Measurements from ENCODE around the gene TRAF7.

The TRAF7 gene

DNA sequence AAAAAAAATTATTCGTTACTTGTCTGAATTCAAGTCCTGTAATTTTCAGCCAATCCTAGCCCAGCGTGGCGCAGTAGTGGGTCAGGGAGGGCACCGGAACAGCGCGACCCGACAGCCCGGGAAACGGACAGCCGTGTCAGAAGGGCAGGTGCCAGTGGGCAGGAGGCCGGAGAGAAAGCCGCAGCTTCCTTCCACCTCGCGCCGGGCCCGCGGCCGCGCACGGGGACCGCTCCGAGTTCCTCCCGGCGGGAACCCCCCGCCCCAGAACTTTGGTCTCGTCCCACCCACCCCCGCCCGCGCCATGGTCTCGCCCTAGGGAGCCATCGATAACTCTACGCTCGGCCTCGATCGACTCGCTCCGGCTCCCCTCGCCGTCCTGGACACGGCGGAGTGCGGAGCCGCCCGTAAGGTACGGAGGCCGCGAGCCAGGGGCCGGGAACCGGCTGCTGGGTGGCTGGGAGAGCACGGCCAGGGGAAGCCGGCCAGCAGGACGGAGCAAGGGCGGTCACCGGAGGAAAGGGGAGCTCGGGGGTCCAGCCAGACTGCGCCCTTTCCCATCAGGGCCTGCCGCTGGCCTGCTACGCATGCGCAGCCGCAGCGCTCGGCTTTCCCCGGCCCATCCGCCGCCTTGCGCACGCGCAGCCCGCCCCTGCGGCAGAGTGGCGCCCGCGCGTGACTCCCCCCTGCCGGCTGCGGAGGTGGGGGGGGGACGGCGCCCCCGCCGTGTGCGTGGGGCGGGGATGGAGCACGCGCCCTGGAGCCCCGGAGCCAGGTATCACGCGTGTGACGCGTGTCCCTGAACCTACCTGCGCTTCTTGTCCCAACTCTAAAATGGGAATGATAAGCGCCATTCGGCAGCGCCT, 49.8 kb downstream of the TRAF7 start, which contains the start of gene MLST8:
Gene MLST8, plus strand, starts transcription at position 351 of the 863 bp plus-strand sequence. CDS start 632 bp downstream, outside the sequence.
- DNase-seq, result peak; percentile 69

DNA sequence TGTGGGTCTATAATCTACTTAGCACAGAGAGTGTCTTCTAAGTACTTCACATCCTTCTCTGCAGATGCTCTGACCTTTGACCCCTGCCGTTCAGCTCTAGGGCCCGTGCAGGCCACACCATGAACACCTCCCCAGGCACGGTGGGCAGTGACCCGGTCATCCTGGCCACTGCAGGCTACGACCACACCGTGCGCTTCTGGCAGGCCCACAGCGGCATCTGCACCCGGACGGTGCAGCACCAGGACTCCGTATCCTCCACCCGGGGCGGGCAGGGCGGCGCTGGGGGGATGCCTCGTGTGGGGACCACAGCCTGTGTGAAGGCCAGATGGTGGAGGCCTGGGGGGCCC, 50.4 kb downstream of the TRAF7 start:
- DNase-seq, result no peak

DNA sequence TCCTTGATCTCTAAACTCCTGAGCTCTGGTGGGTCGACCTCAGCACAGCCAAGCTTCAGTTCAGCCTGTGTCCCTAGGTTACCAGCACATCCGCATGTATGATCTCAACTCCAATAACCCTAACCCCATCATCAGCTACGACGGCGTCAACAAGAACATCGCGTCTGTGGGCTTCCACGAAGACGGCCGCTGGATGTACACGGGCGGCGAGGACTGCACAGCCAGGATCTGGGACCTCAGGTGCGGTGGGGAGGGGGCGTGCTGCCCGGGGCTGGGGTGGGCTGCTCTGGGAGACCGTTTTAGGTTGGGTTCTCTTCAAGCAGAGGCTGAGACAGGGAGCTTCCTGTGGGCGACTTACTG, 50.8 kb downstream of the TRAF7 start:
- no peak for DNase-seq

DNA sequence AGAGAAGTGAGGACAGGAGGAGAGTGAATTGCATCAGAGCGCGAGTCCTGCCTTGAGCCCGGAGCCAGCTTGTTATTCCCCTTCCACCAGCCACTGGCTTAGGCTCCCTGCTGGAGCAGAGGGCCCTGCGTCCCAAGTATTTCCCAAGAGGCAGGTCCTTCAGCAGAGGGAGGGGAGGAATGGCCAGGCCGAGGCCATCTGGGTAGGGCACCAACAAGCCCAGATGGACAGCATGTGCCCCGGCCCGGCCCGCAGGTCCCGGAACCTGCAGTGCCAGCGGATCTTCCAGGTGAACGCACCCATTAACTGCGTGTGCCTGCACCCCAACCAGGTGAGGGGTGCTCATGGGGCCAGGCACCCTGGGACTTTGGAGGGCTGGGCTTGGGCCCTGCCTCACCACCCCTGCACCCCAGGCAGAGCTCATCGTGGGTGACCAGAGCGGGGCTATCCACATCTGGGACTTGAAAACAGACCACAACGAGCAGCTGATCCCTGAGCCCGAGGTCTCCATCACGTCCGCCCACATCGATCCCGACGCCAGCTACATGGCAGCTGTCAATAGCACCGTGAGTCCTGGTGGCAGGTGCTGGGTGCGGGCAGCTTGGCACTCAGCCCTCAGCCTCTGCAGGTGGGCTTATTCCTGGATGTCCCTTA, 51.3 kb downstream of the TRAF7 start:
- no peak for DNase-seq

DNA sequence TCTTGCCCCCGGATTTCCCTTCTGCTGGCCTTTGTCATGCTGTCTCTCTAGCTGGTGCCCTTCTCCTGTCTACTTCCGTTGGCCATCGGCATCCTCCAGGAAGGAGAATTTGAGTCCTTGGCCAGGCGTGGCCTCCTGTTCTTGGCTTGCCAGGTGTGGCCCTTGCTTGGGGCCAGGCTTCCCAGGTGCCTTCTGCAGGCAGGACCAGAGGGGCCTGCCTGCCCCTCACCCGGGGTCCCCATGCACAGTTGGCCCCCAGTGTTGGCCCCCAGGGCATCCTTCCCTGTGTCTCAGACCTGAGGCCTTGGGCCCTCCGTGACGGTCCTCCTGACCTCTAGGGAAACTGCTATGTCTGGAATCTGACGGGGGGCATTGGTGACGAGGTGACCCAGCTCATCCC, 52.3 kb downstream of the TRAF7 start:
- DNase-seq, result no peak

DNA sequence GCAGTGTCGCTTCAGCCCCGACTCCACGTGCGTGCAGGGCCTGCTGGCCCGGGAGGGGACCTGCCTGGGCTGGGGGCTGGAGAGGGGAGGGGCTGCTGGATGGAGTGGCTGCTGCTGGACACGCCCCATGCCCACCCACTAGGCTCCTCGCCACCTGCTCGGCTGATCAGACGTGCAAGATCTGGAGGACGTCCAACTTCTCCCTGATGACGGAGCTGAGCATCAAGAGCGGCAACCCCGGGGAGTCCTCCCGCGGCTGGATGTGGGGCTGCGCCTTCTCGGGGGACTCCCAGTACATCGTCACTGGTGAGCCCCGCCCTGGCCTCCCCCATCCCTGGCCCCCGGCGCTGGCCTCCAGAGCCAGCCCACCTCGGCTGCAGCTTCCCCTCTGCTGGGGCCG, 52.7 kb downstream of the TRAF7 start:
- no peak for DNase-seq

DNA sequence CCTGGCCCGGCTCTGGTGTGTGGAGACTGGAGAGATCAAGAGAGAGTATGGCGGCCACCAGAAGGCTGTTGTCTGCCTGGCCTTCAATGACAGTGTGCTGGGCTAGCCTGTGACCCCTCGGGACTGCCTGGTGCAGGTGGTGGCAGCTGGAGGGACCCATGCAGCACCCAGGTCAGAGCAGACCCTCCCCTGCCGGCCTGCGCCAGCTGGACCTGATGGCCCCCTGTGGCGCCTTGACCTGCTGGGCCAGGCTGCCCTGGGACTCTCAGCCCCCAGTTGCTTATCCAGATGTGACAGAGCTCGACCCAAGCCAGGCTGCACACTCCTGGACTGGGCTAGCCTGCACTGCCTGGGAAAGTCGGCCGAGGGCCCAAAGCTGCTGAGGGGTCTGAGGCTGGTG, 53.2 kb downstream of the TRAF7 start:
- DNase-seq, result no peak

DNA sequence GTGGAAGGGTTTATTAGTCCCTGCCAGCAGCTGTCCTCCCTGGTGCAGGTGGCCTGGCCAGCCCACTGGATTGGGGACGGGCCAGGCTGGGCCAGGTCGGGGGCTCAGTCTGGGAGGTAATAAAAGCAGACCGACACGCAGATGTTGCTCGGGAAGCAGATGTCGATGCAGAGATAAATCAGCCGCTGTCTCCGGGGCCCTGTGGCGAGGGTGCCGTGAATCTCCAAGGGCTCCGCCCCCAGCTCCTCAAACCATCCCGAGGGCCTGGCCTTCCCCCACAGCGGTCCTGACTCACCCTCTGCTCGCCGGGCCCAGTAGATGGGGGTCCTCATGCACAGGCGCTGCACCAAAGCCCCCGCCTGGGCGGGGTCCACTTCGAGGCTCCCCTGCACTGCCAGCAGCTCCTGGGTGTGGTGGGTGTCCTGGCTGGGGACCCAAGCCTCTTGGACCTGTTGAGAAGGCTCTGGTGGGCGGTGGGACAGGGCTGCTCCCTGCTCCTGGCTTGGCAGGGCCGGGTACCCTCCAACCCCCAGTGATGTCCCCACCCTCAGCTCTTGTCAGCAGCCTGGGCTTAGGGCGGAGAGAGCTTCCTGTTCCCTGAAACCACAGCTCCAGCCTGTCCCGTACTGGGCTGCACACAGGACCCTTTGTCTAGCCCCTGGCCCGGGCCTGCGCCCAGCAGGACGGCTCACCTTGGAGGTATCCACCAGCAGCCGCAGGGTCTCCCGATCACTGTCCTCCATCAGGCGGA, 53.9 kb downstream of the TRAF7 start:
- no peak for DNase-seq

DNA sequence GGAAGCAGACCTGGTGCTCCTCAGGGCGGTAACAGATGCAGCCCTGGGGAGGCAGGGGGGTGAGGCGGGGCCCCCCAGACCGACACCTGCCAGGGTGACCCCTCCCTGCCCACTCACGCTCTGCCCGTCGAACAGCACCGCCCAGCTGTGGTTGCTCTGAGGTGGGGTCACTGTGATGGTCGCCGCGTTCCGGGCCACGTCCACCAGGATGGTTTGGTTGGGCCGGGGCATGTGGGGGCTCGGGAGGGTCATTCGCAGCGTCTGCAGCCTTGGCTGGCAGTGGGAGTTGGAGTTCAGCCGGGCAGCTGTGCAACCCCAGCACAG, 54.4 kb downstream of the TRAF7 start:
- DNase-seq, result no peak

DNA sequence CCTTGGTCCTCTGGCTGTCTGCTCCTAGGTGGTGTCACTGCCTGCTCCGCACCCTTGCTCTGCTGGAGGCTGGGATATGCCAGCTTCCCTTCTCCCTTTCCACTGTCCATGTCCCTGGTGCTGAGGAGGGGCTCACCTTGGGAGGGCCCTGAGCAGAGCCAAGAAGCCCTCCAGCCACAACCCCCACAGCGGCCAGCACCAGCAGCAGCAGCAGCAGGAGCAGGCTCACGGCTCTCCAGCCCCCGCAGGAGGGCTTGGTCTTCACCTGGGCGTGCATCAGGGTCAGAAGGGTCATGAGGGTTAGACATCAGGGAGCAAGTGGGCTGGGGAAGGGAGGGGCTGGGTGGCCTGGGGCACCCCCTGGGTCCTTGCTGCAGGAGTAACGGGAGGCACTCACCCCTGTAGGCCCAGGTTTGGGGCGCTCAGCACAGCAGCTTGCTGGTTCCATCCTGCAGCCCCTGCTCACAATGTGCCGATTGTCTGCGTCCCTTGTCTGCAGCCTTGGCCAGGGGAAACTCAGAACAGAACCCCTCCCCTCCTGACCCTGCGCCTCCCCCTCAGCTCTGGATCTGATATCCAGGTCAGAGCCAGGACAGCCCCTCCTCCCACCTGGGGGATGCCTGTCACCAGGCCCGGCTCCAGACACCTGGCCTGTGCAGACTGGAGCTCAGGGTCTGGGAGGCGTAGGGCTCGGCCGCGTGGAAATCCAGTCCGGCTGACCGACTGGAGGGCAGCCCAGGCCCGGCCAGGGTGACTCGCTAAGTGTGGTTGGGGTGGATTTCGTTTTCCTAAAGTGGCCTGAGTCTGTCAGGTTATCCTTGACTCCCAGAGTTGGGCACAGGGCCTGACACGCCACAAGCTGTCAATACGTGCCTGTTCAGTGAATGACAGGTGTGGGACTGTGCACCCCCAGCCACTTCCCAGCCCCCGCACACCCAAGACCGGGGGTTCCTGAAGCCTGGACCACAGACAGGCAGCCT, 55.1 kb downstream of the TRAF7 start, which contains the start of gene BRICD5:
Gene BRICD5, minus strand, starts transcription at position 478 of the 980 bp plus-strand sequence. Its CDS starts 30 bp downstream, at position 448.
- no peak for DNase-seq

DNA sequence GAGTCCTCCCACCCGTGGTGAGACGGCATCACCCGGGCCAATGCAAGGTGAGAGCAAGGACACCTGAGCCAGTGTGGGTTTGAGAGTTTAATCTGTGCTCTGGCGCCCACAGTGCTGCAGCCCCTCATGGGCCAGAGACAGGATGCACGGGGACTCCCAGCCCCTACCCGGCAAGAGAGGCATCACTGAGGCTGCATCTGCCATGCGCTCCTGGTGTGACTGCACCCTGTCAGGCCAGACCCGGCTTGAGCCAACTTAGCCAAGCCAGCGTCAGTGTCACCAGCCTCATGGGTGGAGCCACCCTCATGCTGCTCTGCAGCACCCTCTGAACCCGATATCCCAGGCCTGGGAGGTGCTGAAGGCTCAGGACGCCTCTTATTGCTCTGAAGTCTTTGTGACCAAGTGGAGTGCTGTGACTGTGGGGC, 56.4 kb downstream of the TRAF7 start:
- no peak for DNase-seq

DNA sequence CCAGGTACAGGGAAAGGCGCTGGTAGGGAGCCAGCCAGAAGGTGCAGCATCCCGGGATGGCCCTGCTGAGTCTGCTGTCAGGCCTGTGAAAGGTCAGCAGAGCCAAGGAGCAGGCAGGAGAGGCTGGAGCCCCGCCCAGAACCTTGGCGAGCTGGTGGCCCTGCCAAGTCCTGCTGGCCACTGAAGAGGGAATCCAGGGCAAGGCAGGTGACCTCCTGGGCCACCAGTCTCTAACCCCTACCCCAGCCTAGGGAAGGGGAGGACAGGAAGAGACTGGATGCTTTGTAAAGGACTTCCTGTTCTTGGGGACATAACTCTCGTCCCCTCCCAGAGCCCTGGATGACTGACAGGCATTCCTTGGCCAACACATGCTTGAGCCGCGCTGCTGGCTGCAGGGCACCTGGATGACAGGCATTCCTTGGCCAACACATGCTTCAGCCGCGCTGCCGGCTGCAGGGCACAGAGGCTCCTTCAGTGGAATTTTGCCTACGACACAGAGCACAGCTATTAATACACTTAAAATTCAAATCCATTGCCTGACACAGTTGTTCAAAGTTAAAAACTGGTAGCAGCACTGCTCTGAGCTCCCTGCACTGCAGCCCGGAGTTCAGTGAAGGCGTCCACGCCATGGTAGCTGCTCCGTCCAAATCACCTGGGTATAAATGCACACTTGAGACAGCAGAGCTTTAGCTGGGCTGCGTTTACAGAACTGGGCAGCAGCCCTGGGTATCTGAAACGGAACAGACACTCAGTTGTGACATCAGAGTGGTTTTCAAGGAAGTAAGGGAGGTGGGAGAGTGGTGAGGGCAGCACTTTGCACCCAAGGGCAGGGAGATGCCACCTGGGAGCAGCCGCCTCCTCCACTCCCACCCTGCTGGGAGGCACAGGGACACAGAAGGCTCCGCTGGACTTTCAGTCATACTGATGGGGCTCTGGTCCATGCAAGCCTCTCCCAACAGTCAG, 57.1 kb downstream of the TRAF7 start:
- no peak for DNase-seq

DNA sequence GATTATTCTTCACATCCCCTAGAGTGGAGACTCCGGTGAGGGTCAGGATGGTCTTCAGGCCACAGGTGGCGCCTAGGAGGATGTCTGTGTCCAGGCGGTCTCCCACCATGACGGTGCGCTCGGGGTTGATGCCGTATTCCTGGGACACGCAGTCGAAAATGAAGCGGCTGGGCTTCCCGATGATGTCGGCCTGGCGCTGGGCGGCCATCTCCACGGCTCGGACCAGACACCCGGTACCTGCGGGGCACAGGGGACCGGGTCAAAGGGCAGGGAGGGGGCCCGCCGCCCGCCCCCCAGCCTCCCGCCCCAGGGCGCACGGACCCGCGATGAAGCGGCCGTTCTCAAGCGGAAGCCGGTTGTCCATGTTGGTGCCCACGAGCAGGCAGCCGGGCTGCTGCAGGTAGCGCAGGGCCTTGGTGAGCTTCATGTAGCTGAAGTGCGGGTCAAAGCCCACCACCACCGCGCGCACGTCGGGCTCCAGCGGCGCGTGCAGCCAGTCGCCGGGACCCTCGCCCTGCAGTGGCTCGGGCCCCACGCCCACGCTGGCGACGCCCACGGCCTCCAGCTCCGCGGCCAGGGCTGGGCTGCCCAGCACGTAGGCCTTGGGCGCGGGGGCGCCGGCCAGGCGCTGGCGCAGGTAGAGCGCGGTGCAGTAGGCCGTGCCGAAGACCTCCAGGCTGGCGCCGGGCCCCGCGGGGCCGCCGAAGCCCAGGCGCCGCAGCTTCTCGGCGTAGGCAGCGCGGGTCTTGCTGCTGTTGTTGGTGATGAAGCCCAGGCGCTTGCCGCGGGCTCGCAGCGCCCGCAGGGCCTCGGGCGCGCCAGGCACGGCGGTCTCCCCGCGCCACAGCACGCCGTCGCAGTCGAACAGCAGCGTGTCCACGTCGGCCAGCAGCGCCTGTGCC, 58.5 kb downstream of the TRAF7 start:
- no peak for DNase-seq

DNA sequence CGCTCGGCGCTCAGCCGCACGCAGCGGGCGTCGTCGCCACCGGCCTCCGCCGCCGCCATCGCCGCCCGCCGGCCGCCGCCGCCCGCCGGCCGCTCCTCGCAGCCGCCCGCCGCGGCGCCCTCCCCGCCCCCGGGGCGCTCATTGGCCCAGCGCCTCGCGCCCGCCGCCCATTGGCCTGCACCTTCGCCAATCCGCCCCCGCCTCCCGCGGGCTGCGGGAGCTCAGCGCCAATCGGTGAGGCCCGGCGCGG, 59.1 kb downstream of the TRAF7 start, which contains the start of gene PGP:
Gene PGP, minus strand, starts transcription at position 122 of the 250 bp plus-strand sequence. Its CDS starts 63 bp downstream, at position 59.
- DNase-seq, result no peak

DNA sequence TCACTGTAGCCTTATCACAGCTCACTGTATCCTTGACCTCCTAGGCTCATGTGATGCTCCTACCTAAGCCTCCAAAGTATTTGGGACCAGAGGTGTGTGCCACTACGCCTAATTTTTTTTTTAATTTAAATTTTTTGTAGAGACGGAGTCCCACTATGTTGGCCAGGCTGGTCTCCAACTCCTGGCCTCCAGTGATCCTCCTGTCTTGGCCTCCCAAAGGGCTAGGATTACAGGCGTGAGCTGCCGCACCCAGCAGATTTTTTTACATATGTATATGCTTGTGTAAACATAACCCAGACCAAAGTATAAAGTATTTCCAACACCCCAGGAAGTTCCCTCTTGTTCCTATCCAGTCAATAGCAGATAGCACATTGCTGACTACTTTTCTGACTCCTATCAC, 60.7 kb downstream of the TRAF7 start:
- DNase-seq, result no peak

DNA sequence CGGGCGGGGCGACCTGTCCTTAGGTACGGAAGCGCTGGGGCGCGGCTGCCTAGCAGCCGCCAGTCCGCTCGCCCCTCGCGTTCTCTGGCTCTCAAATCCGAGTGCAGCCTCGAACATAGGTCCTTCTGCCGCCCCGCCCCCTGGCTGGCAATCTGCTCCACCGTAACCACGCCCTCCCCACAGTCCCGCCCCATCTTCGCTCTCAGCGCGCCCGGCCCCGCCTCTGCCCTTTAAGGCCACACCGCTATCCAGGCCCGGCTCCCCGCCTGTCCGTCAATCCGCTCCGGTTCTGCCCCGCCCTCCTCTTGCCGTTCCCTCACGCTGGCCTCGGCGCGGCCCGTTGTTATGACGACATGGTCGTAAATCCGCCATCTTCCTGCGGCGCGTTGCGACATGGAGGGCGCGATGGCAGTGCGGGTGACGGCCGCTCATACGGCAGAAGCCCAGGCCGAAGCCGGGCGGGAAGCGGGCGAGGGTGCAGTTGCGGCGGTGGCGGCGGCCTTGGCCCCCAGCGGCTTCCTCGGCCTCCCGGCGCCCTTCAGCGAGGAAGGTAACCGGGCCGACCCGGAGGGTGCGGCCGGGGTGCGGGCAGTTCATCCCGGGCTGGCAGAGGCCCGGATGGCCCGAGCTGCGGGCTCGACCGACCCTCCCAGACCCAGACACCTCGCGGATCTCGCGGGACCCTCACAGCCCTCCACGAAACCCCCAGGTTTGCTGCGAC, 67.8 kb downstream of the TRAF7 start, which contains the start of gene E4F1:
Gene E4F1, plus strand, starts transcription at position 371 of the 721 bp plus-strand sequence. Its CDS starts 23 bp downstream, at position 394.
- peak; percentile 99 for DNase-seq

DNA sequence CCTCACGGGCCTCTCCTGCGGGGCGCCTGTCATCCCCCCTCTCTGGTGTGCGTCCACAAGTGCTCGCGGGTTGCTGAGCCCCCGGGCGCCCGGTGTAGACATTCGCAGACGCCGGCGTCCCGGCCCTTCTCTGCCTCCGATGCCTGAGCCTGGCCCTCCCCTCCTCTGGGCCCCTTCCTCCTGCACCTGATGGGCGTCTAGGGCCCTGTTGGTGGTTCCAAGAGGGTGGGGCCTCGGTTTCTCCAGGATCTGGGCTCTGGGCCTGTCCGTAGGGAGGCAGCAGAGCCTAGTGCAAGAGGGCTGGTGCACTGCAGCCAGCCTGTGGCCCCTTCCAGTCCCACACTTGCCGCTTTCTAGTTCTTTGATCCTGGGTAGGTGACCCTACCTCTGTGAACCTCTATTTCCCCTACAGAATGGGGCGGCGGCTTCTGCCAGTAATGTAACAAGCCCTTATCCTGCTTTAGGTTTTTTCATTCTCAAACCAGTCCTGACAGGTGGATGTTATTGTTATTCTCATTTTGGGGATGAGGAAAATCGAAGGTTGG, 68.4 kb downstream of the TRAF7 start:
- peak; percentile 20 for DNase-seq

DNA sequence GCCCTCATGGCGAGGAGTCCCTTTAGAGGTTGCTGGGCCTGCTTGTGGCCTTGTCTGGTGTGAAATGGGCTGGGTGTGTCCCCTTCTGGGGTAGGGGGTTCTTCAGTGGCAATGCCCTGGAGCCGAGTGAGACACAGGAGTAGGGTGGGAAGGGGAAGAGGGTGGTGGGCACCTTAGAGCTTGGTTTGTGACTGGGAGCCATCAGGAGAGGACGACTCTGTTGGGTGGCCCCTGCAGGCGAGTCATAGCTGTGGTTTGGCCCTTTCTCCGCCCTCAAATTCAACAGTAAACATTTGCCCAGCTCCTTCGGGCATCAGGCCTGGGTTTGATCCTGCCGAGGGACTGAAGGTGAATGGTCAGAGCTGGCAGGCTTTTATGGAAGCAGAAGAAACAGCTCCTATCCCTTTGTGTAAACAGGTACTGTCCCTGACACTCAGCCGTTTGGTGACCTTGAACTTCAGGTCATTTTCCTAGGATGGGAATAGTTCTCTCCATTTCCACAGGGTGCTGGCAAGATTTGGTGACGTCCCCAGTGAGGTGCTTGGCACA, 70.7 kb downstream of the TRAF7 start:
- DNase-seq, result no peak

DNA sequence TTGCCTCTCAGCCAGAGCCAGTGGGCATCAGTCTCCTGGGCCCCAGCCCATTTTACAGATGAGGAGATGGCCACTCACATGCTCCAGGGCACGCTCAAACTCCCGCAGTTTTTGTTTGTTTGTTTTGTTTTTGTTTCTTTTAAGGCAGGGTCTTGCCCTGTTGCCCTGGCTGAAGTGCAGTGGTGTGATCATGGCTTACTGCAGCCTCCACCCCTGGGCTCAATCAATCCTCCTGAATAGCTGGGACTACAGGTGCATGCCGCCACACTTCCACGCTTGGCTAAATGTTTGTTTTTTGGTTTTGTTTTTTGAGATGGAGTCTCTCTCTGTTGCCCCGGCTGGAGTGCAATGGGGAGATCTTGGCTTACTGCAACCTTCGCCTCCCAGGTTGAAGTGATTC, 71.3 kb downstream of the TRAF7 start:
- no peak for DNase-seq
